Stimulated activated CD8-positive, alpha-beta memory T cell treated with anti-CD3 and anti-CD28 coated beads, Interleukin-7, amount 100 ng/mL, for 1 hour (primary cell): ENCODE results near the gene LYRM2.

Source experiments
- DNase-seq, 2 donors: peaks; one replicate each; pipeline ENCODE4 v3.0.0-alpha.2; 2020; ENCODE audit warnings: low read depth in 2 of 2

Gene LYRM2, protein sequence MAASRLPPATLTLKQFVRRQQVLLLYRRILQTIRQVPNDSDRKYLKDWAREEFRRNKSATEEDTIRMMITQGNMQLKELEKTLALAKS

DNA sequence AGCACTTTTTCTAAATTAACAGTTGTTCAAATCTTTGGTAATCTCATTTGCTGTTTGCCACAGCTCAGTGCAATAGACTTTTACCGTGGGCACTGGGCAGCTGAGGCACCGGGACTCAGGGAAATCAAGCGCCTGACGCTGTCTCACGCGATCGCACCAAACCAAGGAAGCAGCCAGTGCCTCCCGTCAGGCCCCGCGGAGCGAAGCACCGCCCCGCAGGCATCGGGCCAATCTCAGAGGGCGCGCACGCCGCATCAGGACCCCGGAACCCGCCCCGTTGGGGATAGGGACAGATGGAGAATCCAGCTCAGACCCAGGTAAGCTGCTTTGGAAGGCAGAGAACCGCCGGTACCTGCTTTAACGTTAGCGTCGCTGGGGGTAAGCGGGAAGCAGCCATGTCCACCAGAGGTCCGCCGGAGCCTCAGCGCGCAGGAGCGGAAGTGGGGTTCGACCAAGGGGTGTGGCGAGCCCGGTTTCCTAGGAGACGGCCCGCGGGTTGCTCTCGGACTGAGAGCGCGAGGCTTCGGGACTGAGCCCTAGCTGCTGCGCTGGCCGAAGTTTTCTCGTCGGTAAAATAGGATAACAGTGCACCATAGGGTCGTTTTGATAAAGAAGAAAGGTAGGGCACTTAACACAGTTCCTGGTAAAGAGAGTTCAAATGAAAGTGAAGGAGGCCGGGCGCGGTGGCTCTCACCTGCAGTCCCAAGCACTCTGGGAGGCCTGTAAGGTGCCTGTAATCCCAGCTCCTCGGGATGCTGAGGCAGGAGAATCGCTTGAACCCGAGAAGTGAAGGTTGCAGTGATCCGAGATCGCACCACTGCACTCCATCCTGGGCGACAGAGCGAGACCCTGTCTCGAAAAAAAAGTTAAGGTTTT, at the start of gene LYRM2:
Gene LYRM2 (minus strand): TSS at position 428 of the 876 bp plus-strand sequence. CDS start 31 bp downstream, at position 397.
- peak; percentile 79 to 85 for DNase-seq

DNA sequence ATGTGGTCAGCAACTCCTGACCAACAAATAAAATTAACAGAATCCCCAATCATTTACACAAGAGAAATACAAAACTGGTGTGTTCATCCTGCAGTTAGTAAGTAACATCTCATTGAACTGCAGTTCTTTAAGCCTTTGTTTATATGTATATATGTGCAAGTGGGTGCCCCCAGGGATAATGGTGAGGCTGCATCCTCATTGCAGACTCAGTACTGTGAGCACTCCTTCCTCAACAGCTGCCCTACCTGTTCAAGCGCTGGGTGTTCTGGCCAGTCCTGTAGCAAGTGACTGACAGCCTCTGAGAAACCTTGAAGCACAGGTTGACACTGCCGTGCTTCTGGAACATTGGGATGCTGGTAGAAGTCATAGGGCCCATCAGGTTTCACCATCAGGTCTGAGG, 49.8 kb upstream of the LYRM2 start:
- no peak for DNase-seq

DNA sequence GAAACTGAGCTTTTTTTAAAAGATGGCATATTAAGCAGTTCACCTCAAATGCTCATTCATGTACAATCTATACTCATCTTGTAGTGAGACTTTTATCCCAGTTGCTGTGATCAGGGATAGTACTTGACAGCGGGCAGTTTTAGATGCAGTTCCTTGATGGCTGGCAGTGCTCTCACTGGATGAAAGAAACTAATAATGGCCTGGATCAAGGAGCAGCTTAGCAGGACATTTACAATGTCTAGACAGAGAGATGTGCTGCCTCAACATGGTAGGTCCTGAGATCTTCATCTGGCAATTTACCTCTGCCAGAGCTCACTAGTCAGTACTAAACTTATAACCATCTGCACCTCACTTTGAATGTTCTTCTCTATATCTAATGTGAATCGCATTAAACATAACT, 46.8 kb upstream of the LYRM2 start:
- no peak for DNase-seq

DNA sequence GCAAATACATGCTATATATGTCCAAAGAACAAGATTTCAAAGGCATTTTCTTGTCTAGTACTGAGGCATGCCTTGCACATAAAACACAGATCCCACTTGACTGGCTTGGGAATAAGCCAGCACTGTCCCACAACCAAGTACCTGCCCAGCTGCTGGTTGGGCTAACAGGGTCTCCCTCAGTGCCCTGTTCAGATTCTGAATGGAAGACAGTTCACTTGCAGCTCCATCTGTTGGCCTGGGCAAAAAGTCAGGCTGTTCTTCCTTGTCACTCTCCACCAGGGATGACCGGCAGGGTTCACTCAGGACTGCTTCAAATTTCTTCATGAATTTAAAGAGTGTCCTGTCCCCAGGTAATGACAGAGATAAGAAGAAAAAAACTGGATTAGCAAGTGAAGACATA, 44.4 kb upstream of the LYRM2 start:
- no peak for DNase-seq

DNA sequence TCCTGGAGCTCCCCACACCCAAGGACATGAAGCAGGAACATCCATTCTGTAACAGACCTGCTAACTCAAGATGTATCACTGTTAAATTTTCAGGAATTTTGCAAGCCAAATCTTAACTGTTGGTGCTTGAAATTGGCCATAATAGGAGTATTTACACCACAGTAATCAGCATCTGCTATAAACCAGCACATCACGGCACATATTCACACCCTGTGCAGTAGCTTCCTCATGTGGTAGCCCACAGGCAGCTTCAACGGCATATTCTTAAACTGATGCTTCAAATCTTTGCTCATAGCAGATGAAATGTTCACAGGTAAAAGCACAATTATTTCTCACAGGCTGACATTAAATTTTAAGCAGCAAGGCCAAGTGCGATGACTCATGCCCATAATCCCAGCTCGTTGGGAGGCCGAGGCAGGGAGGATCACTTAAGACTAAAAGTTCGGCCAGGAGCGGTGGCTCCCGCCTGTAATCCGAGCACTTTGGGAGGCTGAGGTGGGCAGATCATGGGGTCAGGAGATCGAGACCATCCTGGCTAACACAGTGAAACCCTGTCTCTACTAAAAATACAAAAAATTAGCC, 43.5 kb upstream of the LYRM2 start:
- DNase-seq, result no peak

DNA sequence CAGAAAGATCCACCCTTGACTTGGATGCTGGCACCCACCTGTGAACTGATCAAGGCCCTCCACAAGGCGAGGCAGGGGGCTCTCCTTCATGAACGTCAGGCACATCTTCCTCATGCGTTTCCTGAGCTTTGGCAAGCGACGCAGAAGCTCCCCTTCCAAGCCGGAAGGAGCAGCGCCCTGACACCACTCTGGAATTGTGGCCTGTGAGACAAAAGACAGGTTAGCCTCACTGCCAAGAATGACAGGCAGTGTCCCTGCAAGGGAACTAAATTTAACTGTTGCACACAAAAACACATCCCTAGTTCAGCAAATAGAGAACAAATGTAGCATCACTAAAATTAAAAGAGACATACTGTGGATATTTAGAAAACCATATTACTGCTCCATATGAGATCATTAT, 42.0 kb upstream of the LYRM2 start:
- no peak for DNase-seq

DNA sequence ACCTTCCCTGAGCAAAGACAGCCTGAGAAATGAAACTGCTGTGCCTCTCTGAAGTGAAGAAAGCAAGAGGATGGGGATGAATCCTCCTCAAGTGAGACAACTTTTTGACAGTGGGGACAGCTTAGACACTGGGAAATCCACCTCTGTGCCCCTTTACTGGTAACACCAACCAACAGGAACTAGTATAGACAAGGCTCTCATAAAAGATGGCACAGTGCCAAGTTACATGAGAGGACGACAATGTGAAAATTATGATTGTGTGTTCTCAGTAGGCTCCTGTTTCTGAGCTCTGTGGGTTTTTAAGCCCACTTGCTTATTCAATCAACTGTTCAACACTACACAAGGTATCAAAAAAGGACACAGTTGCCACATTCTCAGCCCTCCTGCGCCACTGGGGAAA, 41.6 kb upstream of the LYRM2 start:
- no peak for DNase-seq

DNA sequence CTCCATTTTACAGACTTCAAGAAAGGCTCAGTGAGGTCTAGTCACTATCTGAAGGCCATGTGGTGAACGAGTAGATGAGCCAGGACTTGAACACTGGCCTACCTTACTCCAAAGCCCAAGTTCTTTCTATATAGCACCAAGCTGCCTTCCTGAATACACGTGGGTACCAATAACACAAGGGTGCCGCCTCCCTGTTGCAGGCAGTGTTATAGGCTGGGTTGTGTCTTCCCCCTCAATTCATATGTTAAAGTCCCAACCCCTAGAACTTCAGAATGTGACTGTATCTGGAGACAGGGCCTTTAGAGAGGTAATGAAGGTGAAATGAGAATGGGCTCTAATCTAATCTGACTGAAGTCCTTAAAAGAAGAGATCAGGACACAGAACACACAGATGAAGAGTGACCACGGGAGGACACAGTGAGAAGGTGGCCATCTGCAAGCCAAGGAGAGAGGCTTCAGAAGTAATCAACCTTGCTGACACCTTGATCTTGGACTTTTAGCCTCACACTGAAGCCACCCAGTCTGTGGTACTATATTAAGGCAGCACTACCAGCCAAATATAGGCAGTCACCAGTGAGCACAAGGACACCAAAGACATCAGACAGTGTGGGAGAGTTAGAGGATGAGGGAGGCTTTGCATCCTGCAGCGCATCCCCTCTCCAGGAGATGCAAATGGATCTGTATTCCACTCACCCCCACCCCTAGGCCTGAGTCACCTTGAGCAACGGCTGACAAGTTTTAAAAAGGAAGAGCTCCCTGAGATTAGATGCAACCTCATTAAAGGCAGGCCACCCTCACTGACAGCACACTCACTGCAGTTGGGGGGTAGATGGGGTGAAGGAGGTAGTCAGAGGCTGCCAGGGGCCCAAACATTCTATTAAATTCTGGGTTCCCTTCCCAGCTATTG, 40.9 kb upstream of the LYRM2 start:
- DNase-seq, result no peak

DNA sequence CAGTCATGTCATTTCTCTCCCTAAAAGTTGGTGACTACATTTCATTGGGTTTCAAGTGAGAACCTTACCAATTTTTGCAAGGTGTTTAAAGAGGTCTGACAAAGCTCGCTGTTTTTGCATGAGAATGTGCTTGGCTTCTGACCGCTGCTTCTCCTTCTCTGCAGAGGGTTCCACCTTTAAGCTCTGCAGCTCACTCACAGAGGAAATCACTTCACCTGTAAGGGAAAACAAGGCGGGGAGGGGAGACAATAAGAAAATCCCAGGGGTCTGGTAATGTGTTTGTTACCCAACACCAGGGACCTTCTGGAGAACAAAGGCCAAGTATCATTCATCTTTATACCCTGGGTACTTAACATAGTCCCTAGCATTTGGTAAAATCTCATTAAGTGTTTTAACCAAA, 40.0 kb upstream of the LYRM2 start:
- no peak for DNase-seq

DNA sequence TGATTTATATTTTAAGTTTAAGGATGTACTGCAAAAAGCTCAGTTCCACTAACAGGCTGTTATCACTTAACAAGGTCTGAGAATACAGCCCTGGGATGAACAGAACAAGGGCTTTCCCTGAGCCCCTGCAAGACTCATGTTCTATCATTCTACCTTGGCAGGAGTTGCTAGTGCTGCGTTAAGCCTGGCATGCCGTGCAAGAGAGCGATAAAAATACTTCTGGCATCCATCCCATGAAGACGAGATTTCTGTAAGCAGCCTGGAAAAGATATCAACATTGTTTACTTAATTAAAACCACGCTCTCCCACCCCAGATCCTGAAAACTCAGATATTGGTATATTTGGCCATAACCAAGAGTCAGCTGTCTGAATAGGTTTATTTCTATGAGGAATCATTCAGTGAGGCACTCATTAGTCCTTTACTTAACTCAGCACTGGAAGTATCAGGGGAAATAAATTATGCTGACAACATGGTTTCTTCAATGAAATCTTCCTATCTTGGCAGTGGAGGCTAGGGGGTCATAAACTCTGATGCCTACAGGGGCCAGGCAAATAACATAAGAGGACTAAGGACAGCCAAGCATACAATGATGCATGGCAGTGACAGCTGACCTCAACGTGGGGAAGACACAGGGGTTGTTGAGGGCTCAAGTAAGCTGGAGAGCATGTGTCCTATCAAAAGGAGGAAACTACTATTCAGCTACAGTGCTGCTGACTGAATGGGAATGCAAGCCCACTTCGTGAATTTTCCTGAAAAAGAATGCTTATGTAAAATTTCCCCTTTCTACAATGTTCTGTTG, 37.6 kb upstream of the LYRM2 start:
- no peak for DNase-seq

DNA sequence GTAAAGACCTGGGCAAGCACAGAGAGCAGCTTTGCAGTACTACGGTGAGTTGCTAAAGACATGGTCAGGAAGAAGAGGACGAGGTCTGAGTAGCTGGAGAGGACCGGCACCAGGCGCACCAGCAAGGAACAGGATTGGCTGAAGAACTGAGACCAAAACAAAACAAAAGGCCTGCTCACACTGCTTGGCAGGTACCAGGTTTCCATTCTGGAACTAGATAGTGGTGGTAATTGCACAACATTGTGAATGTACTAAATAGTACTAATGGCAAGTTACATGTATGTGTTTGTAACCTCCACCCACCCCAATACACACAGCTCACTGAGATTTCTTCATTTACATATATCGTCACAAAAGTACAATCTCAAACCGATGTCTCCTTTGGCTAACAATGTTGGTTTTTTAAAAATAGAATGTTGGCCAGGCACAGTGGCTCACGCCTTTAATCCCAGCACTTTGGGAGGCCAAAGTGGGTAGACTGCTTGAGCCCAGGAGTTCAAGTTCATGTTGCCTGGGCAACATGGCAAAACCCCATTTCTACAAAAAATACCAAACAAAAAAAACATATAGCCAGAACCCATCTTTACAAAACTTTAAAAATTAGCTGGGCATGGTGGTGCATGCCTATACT, 32.5 kb upstream of the LYRM2 start:
- DNase-seq, result no peak

DNA sequence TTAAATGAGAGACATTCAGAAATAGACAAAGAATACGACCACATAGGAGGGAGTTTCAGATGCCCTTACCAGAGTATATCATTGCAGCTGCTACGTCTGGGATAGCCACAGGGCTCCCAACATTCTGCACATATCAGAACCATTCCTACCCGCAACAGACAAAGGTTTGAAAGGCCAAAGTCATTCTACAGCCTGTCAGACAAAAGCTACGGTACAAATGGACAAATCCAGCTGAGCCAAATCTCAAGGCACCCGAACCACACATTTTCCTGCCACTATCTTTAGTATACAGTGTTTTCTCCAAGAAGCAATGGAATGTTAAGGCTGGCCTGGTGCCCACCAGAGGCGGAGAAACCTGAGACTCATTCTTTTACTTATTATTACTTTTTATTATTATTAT, 30.5 kb upstream of the LYRM2 start:
- no peak for DNase-seq

DNA sequence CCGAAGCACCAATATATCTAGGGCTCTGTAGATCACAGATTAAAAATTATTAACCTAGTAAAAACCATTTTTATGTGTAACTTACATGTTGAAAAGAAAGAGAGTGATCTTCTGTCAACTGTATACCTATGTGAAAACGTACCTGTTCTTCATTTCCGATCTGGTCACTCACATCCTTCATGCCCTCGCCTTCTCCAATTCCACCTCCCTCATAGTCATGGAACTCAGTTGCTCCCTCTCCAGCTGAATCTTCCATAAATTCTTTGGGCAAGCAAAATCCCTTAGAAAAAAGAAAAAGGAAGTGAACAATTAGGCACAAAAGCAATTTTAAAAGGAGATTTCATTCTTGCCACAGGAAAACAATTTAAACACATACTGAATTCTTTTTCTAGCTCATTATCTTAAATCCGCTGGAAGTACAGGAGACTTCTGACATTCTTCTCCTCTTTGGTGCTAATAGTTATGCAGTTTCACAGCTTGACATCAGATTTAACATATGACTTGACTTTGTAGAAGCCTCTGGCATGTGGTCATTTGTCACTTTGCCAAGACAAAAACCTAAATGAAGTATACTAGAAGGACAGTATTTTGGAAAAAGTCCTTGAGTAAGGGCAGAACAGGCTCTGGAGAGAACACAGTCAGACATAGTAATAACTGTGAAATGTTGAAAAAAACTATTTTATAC, 29.5 kb upstream of the LYRM2 start:
- DNase-seq, result no peak

DNA sequence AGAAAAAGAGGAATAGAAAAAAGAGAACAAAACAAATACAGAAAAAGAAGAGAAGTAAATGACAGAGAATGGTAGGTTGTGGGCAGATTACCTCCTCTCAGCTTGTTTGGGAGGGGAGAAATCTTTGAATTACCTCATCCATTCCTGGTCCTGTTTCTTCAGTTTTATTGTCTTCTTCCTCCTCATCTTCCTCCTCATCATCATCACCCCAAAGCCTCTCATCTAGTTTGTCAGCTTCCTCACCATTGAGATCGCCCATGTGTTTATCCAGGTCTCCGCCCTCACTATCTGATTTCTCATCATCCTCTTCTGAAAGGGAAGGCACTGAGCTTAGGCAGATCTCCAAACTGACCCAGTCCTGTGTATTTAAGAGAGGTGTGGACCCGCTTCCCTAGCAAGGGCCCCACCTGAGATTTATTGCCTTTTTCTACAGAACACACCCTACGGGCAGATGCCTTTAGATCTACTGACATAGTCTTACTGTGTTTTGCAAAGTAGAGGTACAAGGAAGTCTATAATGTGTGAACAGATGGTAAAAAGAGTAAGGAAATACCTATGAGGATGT, 24.2 kb upstream of the LYRM2 start:
- no peak for DNase-seq

DNA sequence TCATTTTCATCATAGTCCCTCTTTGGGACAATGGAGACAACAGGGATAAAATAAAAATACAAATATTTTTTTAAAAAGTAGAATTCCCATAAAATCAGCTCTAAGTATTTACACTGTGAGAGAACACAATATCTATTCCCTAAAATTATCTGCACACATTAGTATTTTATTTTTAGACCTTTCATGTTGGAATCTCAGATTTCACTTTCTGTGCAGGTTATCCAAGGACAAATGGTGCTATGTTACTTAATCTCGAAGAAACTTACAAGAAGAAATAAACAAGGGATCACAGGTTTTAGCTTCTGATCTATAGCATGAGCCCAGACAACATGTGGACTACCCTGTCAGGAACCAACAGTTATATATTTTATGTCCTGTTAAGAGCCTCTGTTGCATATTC, 23.0 kb upstream of the LYRM2 start:
- no peak for DNase-seq

DNA sequence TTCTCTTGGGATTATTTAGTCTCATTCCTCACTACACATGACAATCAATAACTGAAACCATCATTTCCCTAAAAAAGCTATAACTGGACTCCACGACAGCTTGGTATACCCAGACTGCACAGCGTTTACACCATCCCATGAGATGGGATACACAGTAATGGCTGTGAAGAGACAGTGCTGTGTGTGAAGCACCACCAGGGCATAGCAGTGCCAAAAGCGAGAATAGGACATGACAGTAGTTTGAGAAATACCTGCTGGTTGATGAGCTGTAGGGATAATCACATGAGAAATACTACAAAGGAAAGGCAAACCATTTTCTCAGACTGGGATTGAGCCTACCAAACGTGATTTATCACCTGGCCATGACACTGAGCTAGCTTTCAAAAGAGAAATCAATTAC, 22.4 kb upstream of the LYRM2 start:
- DNase-seq, result no peak

DNA sequence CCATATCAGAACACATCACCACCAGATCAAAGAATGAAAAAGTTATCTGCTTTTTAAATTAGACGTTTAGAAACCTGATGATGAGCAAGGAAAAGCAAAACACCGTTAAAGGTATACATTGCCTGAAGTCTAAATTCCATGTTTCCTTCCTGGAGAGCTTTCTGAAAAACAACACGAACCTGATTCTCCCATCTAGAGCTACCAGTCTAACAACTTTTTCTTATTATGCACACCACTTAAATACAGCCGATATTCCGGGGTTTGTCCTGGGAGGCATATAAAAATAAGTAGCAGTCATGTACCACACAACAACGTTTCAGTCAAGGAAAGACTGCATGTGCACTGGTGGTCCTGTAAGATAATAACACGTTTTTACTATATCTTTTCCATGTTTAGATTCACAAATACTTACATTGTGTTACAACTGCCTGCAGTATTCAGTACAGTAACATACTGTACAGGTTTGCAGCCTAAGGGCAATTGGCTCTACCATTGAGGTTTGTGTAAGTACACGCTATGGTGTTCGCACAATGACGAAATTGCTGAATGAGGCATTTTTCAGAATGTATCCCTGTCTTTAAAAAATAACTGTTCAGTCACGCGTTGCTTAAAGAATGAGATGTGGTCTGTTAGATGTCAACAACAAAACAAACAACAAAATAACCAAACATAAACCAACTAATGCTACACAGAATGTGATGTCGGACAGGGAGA, 19.1 kb upstream of the LYRM2 start:
- DNase-seq, result no peak

DNA sequence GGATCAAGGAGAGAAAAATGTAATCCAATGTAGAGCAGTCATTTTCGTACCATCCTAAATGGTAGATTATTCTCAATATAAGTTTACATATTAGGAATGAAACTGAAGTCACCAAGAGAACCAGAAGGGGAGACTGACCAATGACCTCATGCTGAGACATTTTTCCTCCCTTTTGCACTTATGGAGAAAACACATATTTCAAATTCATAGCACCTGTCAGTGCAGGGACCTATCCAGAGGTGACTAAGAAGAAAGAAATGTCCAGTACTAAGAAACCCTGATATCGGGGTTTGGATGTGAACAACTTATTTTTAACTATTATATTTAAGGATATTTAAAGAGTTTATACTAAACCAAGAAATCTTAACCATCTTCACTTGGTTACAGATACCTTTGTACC, 16.6 kb upstream of the LYRM2 start:
- no peak for DNase-seq

DNA sequence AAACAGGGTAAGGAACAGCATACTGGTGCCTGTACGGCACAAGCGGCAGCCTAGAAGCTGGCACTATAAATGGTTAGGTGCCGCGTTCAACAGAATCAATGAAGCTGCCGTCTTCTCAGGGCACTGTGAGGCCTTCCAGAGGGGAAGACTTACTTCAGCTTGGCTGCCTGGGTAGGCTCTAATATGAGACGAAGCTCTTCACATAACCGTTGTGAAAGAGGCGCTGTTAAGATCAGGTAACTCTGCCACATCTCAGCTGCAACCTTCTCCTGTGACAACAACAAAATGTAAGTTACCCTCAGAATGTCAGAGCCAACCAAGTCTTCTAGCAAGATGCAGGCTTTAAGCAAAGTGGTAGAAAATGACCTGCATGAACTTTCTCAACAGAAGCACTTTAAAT, 12.0 kb upstream of the LYRM2 start:
- DNase-seq, result no peak
